ENCODE measurements around the gene SFRP2. TPM values are rescaled to one million over a fixed set of nuclear protein-coding genes. Genes with fewer than 3 reads are reported as not detected.

The SFRP2 gene
- total and polyA plus RNA-seq, 12 donors: 0.57 to 23.2 (median 2.5) TPM

DNA sequence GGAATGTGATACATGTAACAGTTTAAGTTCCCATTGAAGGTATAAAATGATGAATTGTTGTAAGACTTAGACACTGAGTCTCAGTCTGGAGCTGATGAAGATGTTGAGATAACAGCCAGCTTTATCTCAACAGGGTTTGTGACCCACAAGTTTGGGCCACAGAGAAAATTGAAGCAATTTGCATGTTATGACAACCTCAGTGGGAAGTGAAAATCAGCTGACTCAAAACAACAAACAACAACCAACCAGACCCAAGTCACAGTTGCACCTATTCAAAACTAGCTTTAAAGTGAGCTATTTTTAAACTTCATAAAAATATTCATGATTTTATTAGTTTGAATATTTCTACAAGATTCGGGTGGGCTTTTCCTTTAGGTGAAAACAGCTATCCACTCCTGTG lies 8.0 kb downstream of the SFRP2 start:
- WGBS, 4 donors: 45 to 80% (median 50%) methylated on average over 1 of the region's 1 CpG
- Histone ChIP-seq H3K27me3 (no peaks in the 10 kb centered on the region), H3K36me3 (replicated peaks in 1 of 2) (no peaks in the 10 kb centered on the region), H3K4me1 (replicated peaks in 1 of 2) (no peaks in the 10 kb centered on the region), H3K4me3 (no peak overlapping the region), H3K9me3 (replicated peaks in 1 of 3) (no peaks in the 10 kb centered on the region), H3K27ac (no peak overlapping the region)
- DNase-seq: no peak
- intact Hi-C loops (cut with DNase I): no loop called here
- TF ChIP-seq, protein P1, sequence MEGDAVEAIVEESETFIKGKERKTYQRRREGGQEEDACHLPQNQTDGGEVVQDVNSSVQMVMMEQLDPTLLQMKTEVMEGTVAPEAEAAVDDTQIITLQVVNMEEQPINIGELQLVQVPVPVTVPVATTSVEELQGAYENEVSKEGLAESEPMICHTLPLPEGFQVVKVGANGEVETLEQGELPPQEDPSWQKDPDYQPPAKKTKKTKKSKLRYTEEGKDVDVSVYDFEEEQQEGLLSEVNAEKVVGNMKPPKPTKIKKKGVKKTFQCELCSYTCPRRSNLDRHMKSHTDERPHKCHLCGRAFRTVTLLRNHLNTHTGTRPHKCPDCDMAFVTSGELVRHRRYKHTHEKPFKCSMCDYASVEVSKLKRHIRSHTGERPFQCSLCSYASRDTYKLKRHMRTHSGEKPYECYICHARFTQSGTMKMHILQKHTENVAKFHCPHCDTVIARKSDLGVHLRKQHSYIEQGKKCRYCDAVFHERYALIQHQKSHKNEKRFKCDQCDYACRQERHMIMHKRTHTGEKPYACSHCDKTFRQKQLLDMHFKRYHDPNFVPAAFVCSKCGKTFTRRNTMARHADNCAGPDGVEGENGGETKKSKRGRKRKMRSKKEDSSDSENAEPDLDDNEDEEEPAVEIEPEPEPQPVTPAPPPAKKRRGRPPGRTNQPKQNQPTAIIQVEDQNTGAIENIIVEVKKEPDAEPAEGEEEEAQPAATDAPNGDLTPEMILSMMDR (IDR thresholded peaks at IDR 0.05): no peak
- TF ChIP-seq POLR2A (IDR thresholded peaks at IDR 0.05): no peak

DNA sequence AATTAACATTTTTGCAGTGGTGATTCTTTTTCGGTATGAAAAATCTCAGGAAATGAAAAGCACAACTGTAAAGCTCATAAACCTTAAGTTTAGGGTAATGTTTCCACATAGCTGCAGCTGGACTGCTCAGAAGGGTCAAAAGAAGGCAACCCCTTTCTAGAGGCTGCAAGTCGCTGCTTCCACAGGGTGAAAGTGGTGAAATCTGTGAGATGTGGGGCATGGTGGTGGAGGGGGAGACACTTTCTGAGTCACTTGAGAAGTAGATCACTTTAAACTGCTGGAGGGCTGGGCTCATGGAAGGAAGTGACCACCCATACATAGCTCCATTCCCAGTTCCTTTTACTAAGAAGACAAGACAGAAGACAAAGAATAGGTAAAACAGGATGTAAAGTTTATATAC lies 8.7 kb downstream of the SFRP2 start:
- intact Hi-C loops (cut with DNase I): no loop called here
- H3K9me3 ChIP-seq (replicated peaks in 1 of 3): no peaks in the 10 kb centered on the region
- no peak overlapping the region for H3K27ac ChIP-seq
- WGBS, 4 donors: 44 to 56% (median 48%) methylated on average over 2 of the region's 2 CpGs
- H3K4me3 ChIP-seq: no peak overlapping the region
- no peaks in the 10 kb centered on the region for H3K27me3 ChIP-seq
- TF ChIP-seq POLR2A (IDR thresholded peaks at IDR 0.05): no peak
- TF ChIP-seq, protein P1 (IDR thresholded peaks at IDR 0.05): no peak
- no peaks in the 10 kb centered on the region for H3K36me3 ChIP-seq (replicated peaks in 1 of 2)
- no peaks in the 10 kb centered on the region for H3K4me1 ChIP-seq (replicated peaks in 1 of 2)
- DNase-seq: no peak

DNA sequence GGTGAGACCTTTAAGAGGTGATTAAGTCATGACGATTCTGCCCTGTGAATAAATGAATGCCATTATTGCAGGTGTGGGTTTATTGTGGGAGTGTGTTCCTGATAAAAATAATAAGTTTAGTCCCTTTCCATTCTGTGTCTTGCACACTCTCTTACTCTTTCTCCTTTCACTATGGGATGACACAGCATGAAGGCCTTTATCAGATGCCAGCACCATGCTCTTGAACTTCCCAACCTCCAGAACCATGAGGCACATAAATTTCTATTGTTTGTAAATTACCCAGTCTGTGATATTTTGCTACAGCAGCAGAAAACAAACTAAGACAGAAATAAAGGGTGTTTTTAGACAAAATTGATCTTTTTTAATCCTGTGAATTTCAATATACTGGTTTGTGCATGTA lies 10.5 kb downstream of the SFRP2 start:
- H3K9me3 ChIP-seq (replicated peaks in 1 of 3): no peaks in the 10 kb centered on the region
- no peaks in the 10 kb centered on the region for H3K27me3 ChIP-seq
- intact Hi-C loops (cut with DNase I): no loop called here
- DNase-seq: no peak
- no peak overlapping the region for H3K4me3 ChIP-seq
- WGBS, 4 donors: 82 to 90% (median 85%) methylated on average over 1 of the region's 1 CpG
- H3K36me3 ChIP-seq (replicated peaks in 1 of 2): no peaks in the 10 kb centered on the region
- no peak overlapping the region for H3K27ac ChIP-seq
- H3K4me1 ChIP-seq (replicated peaks in 1 of 2): no peaks in the 10 kb centered on the region
- TF ChIP-seq POLR2A (IDR thresholded peaks at IDR 0.05): no peak
- TF ChIP-seq, protein P1 (IDR thresholded peaks at IDR 0.05): no peak

DNA sequence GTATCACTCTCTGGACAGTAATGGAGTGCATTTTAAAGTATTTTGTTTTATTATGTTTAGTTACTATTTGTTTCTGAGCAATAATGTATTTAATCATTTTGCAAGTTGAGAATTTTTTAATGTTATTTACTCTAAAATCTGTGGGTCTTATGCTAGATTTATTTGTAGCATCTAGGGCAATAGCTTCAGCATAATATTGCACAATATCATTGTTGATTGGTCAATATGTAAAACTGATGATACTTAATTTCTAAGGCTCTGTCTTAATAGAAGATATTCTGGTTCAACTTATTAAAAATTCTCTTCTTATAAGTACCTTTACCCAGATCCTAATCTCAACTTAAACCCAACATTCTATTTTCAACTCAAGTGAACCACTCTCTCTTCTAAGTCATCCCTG lies 11.5 kb downstream of the SFRP2 start:
- Histone ChIP-seq H3K4me3 (no peak overlapping the region), H3K4me1 (replicated peaks in 1 of 2) (no peaks in the 10 kb centered on the region), H3K9me3 (replicated peaks in 1 of 3) (no peaks in the 10 kb centered on the region), H3K36me3 (replicated peaks in 1 of 2) (no peaks in the 10 kb centered on the region), H3K27ac (no peak overlapping the region), H3K27me3 (no peaks in the 10 kb centered on the region)
- TF ChIP-seq, protein P1 (IDR thresholded peaks at IDR 0.05): no peak
- no peak for TF ChIP-seq POLR2A (IDR thresholded peaks at IDR 0.05)
- intact Hi-C loops (cut with DNase I): no loop called here
- DNase-seq: no peak

Data from adrenal gland (tissue), 12 donors.